IPS-NIHi7 (cell line): ENCODE measurements around the gene HGFAC.

ENCODE experiments used
- DNase-seq: peaks from one replicate; pipeline ENCODE4 v3.0.0; 2012; ENCODE audit warnings: mixed read lengths; ENCODE audit errors: extremely low spot score

The HGFAC gene

GRCh38 chr4:3426465-3427133 lies 15.2 kb upstream of the HGFAC start:
- no peak for DNase-seq

- DNase-seq: no peak
These were observed 14.7 kb upstream of the HGFAC start for GRCh38 chr4:3427134-3427476.

DNA sequence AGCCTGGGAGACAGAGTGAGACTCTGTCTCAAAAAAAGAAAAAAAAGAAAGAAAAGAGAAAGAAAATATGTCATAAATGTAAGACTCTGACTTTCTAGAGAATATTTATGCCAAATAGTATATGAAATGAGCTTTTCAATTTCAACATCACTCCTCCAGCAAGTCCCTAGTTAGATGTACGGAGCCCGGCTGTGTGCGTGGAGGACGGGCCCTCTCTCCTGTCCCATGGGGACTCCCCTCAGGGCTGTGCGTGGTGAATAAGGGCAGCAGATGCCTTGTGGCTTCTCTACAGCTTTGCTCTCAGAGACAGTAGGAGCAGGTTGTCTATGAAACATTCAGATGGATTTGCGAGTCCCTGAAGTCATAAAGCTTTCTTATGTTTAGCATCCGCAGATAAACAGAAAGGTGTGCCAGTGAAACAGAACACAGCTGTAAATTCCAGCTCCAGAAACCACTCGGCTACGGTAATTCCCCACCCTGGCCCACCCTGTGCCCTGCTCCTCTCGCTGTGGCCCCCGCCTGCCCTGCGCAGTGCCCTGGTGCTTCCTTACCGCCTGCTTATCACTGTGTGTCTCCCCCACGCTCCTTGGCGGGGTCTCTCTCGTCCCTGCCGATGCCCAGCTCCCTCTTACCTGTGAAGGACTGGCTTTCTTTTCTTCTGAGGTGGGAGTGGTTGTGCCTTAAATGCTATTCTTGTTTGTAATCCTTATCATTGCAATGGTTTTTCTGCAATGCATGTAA lies 13.9 kb upstream of the HGFAC start:
- DNase-seq: no peak

DNA sequence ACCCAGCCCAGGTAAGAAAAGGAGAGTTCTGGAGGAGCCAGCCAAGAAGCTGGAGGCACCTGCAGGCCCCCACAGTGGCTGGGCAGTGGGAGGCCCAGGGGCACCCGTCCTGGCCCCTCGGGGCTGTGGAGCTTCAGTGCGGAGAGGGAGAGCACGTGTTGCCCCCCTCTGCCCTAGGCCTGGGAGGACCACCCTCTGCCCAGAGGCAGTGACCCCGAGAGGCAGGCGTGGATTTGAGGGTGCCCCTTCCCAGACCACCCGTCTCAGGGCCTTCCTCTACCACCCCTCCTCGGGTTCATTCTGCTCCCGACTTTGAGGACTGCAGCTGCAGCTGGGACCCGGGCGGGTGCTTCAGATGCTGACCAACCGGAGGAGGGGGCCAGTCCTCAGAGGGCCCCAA lies 12.1 kb upstream of the HGFAC start:
- no peak for DNase-seq

GRCh38 chr4:3430524-3430923 lies 11.2 kb upstream of the HGFAC start:
- no peak for DNase-seq

DNA sequence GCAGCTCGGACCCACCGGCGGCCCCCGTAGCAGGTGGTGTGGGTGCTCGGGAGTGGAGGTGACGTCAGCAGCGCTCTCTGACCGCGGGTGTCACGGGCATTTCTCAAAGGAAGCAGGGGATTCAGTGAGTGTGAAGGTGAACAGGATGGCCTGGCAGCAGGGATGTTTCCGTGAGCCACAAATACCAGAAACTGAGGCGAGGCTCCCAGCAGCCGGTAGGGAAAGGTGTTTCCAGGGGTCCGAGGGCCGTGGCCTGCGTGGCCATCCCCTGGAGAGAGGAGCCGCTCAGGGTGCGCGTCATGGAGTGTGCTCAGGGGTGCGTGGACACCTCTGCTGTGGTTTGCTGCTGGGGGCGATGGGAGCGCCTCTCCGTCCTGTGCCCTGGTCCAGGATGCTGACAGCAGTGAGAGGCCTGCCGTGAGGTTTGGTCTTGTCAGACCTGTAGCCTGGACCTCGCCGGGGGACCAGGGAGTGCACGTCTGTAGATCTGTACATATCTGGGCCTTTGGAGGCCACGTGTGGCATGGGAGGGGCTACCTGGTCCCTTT lies 10.2 kb upstream of the HGFAC start:
- DNase-seq: no peak

GRCh38 chr4:3432381-3432790 lies 9.4 kb upstream of the HGFAC start:
- no peak for DNase-seq

DNA sequence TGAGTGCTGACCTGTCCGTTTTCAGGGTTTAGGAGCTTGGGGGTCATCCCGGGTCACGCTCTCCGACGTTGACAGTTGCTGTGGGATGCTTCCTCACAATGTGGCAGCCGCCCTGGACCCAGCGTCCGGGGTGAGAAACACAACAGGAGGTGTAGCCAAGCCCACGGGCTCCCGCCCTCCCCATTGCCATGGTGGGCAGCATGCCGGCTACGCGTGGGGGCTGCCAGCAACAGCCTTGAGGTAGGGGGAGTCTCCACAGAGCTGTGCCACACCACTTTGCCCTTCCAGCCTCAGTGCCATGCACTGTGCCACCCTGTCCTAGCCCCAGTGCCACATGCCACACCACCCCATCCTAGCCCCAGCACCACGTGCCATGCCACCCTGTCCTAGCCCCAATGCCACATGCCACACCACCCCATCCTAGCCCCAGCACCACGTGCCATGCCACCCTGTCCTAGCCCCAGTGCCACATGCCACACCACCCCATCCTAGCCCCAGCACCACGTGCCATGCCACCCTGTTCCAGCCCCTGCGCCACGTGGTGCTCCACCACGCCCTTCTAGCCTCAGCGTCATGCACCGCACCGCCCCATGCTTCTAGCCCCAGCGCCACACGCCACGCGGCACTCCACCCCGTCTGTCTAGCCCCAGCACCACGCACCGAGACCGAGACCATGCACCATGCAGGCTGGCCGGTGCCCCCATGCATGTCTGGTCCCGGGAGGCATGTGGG lies 8.5 kb upstream of the HGFAC start:
- no peak for DNase-seq

DNA sequence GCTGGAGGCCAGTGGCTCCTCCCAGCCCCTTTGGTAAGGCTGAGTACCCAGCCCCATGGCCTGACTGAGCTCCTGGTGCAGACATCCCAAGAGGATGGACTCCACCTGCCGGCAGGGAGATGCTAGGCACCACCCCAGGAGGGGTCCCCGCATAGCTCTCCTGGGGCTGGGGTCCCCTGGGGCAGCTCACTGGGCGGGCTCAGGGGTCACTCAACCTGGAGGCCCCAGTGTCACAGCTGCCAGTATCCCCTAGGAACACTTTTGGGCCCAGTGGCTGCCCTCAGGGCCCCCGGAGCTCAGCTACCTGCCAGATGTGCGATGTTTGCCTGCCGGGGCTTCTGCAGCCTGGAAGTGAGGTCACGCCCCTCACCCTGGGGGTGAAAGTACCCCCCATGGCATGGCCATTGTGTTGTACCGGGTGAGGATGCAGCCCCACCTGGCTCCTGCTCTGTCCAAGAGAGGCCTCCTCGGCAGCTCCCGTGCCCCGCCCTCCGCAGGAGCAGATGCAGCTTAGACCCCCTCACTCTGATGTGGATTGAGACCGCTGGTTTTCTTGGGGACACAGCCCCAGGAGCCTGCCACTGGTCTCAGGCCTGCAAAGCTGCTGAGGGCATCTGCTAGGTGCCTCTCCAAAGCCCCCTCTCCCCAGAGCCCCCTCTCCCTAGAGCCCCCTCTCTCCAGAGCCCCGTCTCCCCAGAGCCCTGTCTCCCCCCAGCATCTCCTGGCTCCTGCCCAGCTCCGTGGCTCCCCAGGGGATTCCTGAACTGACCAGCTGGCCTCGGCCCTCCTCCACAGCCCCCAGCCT lies 6.7 kb upstream of the HGFAC start:
- peak; percentile 76 for DNase-seq

GRCh38 chr4:3435686-3435956 lies 6.1 kb upstream of the HGFAC start:
- no peak for DNase-seq

DNA sequence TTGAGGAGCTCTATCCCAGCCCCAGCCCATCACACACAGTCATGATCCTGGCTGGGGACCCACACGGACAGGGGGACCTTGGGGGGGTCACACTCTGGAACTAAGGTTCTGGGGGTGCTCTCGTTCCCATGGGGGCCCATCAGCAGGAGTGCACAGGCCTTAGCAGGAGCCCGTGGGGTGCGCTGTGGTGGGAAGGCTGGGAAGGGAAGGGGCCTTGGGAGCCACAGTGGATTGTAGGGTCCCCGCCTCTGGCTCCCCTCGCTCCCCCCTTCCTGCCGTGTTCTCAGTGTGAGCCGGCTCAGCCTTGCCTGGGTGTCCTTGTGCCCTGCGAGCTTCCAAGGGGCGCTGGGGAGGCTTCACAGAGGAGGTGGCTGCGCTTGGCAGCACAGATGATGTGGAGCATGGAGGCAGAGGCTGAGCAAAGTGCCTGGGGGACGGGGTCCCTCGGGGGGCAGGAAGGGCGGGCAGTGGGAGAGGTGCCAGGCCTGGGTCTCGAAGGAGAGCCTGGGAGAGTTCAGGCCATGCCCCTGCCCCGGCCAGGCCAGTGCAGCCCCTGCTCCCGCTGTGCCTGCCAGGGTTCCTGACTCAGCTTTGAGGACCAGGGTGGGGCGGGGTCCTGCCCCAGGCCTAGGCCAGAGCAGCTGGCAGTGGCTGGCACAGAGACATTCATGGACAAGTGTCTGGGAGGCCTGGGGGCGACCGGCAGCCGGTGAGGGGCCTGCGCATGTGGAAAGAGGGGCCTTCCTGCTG lies 5.5 kb upstream of the HGFAC start:
- no peak for DNase-seq

- no peak for DNase-seq
These were observed 4.8 kb upstream of the HGFAC start for GRCh38 chr4:3436798-3437581.

GRCh38 chr4:3437582-3437936 lies 4.2 kb upstream of the HGFAC start:
- DNase-seq: no peak

- DNase-seq: no peak
These were observed 3.5 kb upstream of the HGFAC start for GRCh38 chr4:3437998-3438846.

DNA sequence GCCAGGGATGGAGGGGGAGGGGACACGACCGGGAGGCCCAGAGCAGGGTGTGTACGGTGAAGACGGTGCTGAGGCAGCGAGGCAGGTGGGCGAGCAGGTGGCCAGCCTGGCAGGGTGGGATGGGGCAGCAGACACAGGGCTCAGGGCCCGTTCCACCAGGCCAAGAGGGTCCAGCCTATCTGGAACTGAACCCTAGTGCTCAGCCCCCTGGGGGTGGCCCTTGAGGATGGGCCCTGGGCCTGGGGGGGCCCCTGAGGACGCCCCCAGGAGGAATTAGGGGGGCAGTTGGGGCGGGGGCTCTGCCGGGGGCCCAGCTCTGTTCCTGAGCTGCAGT lies 3.0 kb upstream of the HGFAC start:
- no peak for DNase-seq

DNA sequence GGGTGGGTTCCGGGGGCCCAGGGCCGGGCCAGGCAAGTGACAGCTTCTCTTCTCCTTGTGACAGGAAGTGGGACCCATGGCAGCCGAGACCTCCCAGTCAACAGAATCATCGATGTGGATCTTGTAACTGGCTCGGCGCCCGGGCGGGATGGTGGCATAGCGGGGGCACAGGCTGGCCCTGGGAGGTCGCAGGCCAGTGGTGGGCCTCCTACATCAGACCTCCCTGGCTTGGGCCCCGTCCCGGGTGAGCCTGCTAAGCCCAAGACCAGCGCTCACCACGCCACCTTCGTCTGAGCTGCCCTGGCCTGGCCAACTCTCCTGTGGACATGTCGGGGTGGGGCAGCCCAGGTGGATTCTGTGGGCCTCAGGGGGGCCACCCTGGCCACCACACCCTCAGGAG lies 2.4 kb upstream of the HGFAC start:
- no peak for DNase-seq

GRCh38 chr4:3440011-3440410 lies 1.8 kb upstream of the HGFAC start:
- DNase-seq: no peak

DNA sequence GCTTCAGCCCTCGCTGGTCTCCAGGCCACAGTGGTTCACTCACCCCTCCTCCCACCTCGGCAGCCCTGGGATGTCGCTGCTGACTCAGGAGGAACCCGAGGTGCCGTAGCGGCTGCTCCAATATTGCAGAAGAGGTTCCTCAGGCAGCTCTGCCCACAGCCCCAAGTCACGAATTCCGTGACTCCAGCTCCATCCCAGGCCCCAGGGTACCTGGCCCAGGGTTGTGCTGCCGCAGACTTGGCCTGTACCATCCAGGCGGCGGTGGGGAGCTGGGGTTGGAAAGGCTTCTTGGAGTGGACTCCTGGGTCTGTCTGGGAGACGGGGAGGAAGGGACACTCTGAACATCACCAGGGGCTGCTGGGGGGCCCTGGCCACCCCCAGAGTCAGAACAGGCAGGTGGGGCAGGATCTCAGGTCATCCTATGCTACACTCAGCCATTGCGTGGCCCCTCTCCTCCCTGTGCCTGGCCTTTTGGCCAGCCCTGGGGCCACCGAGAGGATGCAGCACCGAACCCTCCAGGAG lies 728 bp upstream of the HGFAC start:
- no peak for DNase-seq

GRCh38 chr4:3442460-3442958 lies 741 bp downstream of the HGFAC start:
- no peak for DNase-seq
